Measurements from ENCODE around the gene KAT6B.

- no peak for TF ChIP-seq POLR2A (IDR thresholded peaks at IDR 0.05)
- TF ChIP-seq CTCF (IDR thresholded peaks at IDR 0.05 in 4 of 5, conservative IDR thresholded peaks at IDR 0.05 in 1 of 5): no peak
Observed at GRCh38 chr10:74997163-74997562, 170.8 kb downstream of the KAT6B start.
